HG03460 (cell line): Measurements from ENCODE around the gene CASR.

Experiments
- ATAC-seq: cut with Tn5 transposase; IDR thresholded peaks from one replicate; pipeline ENCODE4 v1.9.1; 2021; ENCODE audit not compliant: unreplicated experiment

CASR gene

DNA sequence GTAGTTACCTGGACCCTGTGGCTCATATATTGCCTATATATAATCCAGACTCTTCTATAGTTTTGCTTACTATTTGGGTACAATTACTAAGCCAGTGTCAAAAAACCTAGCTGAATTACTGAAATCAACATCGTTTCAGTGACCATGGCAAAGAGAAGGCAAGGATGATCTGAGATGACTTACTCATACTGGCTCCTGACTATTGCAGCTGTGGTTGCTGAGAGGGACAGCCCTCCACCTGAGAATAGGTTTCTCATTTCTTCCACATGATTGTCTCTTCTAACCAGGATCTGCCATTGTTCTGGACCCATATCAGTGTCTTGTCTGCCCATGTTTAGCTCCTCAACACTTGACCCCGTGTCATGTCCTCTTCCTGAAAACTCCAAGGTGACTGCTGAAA is 30.2 kb downstream of the CASR start:
- ATAC-seq: no peak

DNA sequence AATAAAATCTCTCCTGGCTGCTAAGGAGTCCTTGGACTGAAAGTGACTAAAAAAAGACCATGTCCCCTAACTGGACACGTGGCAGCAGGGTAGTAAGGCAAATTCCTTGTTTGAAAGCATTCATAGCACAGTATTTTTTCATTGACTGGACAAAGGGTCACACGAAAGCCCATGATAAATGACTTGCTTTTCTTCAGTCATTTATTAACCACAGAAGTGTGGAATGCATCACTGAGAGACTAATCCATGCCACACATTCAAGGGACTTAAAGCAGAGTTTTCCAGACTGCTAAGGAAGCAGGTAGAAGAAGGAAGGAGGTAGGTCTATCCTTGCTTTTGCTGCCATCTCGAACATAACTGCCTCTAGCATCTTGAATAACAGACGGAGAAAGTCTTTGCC is 31.2 kb downstream of the CASR start:
- no peak for ATAC-seq

DNA sequence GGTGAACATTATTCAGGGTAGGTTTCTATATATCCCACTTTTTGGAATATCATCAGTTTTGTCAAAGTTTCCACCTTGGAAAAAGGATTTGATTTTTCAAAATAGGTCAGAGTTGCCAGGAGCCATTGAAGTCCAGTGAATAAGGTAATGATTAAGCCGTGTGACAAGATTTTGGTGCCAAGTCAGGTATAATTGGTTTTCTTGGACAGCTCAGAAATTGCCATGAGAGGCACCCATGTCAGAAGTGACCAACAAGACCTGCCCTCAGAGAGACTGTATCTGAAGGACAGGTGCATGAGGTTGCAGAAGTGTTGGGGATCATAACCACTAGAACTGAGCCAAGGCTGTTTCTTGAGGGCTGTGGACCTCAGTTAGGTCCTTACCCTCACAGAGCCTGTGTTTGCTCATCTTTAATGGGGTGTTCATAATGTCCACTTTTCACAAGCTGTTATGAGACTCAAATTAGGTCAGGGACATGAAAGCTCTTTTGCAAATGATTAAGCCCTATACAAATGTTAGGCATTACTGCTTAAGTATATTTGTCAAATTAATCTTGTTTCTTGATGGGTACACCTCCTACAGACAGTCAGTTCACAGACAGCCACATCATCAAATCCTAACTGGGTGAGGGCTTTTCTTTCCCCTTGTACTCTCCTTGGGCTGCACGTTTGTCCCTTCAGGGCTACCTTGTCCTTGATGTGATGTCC is 32.3 kb downstream of the CASR start:
- no peak for ATAC-seq

DNA sequence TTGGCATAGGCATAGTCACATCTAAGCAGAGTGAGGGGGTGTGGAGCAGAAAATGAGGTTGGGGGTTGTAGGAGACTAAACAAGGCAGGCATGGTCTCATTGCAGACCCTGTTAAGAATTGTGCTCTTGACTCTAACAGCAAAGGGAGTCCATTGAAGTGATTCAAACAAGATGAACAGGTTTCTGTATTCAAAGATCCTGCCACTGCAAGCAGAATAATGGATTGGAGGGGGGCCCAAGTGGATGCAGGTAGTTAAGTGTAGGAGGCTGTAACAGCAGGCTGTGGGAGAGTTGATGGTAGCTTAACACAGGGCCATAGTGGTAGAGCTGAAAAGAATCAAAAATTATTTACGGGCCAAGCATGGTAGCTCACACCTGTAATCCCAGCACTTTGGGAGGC is 34.4 kb downstream of the CASR start:
- no peak for ATAC-seq

DNA sequence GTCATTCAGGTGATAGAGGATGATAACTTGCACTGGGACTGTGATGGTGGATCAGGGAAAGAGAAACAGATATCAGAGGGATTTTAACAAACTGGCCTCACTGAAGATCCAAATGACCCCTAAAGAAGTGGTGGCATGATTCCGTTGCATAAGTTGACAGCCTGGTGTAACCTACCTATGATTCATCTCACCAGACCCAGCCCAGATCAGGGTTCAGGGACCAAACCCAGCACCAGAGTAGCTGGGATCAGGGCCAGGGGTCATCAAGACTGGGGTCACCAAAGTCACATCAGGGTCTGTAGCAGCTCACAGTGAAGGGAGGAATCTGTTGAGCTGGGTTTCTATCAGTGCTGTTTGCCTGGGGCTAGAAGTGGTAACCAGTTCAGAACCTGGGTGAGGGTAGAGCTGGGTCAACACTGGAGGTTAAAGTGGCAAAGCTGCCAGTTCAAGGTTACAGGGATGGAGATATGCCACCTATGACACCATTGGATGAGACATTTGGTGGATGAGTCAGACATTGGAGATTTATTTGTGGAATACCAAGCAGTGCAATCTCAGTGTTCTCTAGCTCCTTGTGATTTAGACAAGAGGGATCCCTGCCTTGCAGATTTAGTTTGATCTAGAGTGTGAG is 35.9 kb downstream of the CASR start:
- no peak for ATAC-seq

DNA sequence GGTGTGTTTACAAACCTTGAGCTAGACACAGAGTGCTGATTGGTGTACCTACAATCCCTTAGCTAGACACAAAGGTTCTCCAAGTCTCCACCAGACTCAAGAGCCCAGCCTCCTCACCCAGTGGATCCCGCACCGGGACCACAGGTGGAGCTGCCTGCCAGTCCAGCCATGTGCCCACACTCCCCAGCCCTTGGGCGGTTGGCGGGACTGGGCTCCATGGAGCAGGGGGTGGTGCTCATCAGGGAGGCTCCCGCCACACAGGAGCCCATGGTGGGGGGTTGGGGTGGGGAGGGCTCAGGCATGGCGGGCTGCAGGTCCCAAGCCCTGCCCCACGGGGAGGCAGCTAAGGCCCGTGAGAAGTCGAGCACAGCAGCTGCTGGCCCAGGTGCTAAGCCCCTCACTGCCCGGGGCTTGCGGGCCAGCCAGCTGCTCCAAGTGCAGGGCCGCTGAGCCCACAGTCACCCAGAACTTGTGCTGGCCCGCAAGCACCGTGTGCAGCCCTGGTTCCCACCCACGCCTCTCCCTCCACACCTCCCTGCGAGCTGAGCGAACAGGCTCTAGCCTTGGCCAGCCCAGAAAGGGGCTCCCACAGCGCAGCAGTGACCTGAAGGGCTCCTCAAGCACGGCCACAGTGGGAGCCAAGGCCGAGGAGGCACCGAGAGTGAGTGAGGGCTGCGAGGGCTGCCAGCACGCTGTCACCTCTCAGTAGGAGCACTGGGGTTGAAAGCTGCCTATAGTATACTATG is 43.7 kb downstream of the CASR start:
- ATAC-seq: no peak

DNA sequence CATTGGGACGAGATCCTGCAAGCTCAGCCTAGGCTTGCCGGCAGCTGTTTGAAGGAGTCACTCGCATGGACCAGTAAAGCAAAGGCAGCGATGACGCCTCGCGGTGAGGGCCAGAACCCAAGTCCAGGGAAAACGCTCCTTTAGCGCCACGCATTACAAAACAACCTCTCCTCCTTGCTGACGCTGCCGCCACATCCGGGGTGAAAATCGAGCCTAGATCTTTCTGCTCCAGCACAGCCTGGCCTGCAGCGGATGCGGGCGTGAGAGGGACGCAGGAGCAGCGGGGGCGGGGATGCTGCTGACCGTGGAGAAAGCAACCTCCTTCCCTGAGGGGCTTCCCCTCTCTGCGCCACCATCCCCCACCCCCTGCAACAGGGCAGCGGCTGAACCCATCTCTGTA is 46.7 kb downstream of the CASR start:
- no peak for ATAC-seq

DNA sequence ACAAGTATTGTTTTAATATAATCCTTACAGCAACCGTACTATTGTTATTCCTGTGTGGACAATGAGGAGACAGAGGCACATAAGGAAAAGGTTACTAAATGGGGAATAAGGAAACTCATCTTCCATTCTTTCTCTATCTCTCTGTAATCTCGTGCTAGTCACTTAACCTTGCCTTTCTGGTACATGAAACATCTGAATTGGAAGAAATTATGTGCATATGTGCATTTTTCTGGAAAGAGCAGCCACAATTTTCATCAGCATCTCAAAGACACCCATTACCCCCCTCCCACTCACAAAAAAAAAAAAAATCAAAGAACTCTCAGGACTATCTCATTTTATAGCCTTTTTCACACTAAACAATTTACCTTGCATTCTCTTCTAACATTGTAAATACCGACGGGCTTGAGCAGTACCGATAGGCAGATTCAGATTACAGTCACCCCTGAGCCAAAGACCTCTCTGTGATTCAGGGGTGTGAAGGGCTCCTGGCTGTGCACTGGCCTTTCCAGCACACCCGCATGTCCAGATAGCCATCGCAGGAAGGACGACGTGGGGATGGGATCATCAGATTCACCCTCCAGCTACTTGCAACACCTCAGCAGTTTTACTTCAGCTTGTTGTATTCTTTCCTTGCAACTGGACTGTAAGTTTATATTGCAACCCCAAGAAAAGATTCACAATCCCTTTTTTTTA is 48.1 kb downstream of the CASR start:
- no peak for ATAC-seq

DNA sequence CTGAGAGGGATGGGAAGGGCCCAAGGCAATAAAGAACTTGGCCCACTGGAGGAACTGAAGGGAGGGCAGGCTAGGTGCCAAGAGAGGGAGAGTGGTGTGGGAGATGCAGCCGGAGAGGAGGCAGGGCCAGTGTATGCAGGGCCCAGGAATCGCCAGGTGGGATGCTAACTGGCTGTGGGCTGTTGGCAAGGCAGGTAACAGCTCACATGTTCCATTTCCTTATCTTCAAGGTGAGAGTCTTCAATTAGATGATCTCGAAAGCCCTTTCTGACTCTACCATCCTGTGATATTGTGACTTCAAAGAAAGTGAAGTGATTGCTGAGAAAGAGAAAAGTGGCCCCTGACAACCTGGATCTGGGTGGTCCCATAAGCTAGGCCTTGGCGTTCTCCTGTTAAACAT is 49.0 kb downstream of the CASR start:
- no peak for ATAC-seq

DNA sequence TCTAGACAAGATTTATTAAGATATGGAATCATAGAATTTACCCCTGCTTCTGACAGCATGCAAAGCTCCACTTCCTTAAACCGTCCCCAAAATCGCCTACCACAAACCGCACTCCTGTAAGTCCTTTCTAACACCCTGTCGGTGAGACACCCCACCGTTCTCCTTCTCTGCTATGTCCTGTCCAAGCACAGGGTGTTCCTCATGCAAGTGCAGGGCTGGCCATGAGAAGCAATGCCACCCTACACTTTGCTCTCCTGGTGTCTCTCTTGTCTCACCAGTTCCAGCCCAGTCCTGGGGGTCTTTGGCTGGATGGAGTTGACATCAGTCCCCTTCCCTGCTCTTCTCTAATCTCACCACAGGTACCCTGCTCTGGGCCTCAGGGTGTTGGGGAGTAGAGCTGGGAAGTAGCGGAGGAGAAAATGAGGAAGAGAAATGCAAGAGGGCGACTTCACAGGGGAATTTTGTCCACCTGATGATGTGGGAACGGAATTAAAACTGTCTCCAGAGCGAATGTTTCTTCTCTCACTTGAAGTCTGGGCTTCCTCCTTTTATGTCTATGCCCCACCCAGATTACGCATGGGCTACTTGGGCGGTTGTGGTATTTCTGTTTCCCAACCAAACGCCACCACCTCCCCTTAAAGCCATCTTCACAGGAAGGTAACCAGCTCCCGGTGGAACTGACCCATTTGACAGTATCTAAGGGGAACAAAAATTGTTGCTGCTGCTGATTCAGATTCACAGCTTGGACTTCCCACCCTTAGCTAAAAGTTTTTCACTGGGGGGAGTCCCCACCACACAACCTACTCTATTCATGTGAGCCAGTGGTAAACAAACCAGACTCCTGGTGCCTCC is 49.9 kb downstream of the CASR start:
- ATAC-seq: peak; percentile 67

DNA sequence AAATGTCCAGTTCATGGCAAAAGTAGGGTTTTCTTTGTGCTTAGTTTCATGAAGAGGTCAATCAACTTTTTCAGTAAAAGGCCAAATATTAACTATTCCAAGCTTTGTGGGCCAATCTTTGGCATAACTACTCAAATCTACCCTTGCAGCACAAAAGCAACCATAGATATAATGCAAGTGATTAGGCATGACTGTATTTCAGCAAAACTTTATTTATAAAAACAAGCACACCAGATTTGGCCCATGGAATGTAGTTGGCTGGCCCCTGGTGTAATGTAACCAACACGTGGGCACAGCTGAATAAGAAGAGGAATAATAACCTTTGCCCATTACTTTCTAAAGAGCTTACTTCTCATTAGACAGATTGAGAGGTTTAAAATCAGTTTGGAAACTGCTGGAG is 50.6 kb downstream of the CASR start:
- ATAC-seq: no peak

DNA sequence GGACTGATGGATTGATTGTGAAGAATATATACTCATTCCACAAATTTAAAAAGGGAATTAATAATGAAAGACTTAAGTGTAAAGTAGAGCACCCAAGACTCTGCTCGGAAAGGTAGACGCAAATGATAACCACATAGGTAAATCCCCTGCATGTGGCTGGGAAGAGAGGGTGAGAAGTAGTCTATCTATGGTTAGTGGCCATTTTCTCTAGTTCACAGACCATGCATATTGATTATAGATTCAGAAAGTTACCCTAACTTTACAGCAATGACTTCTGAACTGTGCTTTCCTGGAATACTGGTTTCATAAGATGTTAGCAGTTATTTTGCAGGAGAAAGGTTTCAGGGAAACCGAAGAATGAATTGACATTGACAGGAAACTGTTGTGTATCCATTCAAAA is 51.7 kb downstream of the CASR start:
- no peak for ATAC-seq

DNA sequence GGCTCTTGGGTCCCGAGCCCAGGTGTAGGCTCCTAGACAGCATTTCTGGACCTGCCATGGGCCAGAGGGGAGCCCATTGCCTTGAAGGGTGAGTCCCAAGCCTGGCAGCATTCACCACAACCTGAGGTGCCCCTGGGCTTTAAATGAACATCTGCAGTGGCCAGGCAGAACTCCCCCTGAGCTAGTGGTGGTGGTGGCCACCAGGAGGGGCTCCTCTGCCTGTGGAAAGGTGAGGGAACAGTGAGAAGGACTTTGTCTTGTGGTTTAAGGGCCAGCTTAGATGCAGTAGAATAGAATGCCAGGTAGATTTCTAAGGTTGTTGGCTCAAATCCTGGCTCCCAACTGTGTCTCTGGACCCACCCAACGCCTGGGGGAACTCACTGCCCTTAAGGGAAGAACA is 55.6 kb downstream of the CASR start:
- no peak for ATAC-seq

DNA sequence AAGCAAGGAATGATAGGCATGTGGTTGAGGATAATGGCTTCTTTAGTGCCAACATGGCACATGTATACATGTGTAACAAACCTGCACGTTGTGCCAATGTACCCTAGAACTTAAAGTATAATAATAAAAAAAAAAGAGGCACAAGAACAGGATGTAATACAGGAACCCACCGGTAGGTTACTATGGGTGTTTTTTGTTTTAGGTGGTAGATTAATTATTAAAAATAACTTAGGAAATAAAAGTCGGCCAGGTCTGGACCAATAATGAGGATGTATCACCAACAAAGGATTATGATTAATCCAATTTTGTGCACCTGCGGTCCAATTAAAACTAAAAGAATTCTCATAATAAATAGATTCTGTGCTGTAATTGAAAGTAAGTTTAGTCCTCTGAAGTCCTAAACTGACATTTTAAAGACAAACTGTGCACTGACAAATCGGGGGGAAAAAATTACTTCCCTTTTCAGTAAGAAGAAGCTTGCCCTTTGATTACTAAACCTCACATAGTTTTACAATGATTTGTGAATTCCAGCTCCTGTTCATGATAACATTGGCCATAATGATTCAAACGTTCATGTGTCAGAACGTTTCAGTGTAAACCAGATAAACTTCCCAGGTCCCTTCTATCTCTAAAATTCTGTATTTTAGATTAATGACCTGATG is 62.2 kb downstream of the CASR start:
- ATAC-seq: no peak

DNA sequence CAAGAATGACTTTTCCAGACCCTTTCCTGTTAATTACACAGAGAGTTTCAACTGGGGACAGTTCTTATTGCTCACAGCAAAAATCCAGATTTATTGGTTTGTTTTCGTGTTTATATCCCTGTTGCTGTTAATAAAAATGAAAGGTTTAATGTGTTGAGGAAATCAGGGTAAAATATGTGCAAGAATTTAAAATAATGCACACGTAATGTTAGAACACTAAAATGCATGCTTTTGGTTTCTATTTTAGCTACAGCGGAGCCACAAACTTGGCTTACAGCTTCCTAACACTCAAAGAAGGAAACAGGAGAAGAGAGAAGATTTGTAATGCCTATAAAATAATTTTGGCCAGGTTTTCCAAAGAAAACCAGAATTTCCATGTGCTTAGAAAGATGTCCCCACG is 62.7 kb downstream of the CASR start:
- no peak for ATAC-seq

DNA sequence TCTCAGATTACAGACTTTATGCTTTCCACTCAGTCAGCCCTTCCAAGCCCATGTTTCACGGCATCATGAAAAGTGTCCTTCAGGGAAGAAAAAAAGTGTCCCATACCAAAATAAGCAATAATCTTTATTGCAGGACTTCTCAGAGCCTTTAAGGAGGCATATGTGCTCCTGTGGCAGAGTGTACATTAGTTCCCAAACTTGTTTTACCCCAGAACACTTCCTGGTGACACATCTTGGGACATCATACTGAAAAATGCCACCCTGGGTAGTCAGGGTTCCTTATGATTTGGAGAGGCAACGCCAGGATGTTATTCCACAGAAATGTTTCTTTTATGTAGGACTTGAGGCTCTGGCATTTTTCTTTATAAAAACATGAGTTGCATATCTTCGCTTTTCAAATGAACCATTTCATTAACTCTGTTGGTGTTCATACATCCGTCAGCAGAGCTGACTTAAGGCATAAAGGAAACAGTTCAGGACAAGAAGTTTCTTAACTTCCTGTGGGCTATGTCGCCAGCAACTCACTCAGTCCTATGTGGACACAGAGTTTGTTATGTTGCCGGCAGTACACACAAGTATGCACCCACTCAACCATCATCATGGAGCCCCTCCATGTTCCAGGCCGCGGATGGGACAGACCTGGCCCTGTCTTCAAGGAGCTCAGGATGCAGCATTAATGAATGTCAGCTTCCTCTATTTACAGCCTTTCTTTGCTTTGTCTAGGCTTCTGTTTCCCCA is 63.8 kb downstream of the CASR start:
- ATAC-seq: no peak

DNA sequence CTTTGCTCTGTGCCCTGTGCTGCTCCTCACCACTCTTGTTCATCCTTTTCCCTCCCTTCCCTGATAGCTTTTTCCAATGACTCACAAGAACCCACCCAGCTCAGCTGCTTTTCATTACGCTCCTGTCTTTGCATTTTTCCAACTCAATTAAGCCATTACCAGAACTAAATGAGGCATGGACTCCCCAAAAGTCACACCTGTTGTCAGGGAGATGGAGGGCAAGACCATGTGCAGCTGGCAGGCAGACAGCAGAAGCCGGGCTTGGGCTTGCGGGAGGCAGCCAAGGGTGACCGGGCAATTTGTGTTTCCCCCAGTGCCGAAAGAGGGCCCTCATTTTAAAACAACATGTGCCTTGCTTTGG is 64.3 kb downstream of the CASR start:
- ATAC-seq: no peak

DNA sequence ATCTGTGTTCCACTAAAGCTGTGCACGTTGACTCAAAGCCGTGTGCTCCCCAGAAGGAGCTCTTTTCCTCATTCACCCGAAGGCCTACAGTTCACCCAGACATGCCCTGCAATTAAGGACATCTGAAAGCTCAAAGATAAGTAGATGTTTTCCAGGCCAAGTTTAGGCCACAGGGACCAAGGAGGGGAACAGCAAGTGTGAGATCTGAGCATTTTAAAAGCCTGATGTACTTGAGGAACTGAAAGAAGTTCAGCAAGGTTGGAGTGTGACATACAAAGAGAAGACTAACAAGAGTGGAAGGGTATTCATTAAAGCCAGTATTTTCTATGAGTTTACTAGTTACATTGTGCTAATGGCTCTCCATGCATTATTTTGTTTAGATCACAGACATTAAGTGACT is 68.0 kb downstream of the CASR start:
- ATAC-seq: no peak

DNA sequence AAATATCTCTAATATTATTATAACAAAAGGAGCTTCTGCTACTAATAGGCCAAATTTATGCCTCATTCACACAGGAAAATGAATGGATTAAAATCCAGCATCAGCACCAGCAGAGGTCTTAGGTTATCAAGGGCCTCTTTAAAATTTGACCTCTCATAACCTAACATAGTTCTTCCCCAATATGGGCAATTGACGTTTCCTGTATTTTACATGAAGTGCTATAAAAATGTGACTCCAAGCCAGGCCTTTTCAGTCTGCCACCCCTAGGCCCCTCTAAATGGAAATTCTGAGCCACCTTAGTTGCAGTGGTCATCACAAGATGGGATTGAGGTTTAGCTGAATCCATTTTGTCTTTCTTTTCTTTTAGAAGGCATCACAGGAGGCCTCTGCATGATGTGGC is 70.1 kb downstream of the CASR start:
- no peak for ATAC-seq
